HG03439 (cell line): ENCODE data around the gene PPIL4.
"Not testable (repeated sequence)": the region's sequence is repeated elsewhere in the genome, so short reads cannot be mapped to it uniquely, and the experiment has no call there.

Experiments
- ATAC-seq: cut with Tn5 transposase; IDR thresholded peaks from one replicate; pipeline ENCODE4 v1.9.1; 2021; ENCODE audit warnings: mild to moderate bottlenecking, moderate library complexity; ENCODE audit not compliant: unreplicated experiment

The PPIL4 gene

DNA sequence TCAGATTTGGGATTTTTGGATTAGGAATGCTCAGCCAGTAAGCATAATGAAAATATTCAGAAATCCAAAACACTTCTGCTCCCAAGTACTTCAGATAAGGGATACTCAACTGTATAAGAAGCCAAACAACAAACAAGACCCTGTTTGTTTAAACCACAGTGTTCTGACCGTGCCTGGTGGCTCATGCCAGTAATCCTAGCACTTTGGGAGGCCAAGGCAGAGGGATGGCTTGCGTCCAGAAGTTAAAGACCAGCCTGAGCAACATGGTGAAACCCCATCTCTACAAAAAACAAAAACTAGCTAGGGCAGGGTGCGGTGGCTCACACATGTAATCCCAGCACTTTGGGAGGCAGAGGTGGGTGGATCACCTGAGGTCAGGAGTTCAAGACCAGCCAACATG is 85.6 kb downstream of the PPIL4 start:
- not testable (repeated sequence) for ATAC-seq

DNA sequence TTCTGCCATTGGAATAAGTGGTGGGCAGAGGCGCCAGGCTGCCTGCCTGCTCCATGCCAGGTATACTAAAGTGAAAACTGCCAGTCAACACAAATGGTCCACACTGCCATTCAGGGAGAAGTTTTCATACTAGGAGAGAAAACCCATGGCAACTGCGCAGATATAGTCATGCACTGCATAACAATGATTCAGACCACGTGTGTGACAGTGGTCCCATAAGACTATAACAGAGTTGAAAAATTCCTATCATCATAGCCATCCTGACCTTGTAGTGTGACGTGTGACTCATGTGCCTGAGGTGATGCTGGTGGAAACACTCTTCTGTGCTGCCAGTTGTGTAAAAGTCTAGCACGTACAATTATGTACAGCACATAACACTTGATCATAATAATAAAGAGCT is 86.1 kb downstream of the PPIL4 start:
- no peak for ATAC-seq

DNA sequence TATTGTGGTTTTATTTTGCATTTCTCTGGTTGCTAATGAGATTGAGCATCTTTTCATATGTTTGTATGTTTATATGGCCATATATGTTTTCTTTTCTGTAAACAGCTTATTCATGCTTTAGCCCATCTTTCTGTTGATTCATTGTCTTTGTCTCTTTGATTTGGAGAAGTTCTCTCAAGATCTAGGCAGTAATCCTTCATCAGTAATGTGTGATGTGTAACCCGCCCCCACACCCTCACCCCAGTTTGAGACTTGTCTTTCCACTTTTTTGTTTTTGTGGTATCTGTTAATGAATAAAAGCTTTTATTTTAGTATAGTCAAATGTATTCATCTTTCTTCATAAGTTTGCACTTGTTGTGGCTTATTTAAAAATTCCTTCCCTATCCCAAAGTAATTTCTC is 87.0 kb downstream of the PPIL4 start:
- no peak for ATAC-seq

DNA sequence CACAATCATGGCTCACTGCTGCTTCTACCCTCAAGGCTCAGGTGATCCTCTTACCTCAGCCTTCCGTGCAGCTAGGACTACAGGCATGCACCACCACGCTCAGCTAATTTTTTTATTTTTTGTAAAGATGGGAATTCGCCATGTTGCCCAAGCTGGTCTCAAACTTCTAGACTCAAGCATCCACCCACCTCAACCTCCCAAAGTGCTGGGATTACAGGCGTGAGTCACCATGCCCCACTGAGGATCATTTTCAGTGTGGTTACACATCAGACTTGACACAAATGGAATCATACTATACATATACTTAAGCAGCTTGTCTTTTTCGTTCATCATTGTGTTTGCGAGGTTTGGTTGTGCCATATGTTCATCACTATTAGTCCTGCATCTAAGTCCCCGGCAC is 87.6 kb downstream of the PPIL4 start:
- no peak for ATAC-seq

DNA sequence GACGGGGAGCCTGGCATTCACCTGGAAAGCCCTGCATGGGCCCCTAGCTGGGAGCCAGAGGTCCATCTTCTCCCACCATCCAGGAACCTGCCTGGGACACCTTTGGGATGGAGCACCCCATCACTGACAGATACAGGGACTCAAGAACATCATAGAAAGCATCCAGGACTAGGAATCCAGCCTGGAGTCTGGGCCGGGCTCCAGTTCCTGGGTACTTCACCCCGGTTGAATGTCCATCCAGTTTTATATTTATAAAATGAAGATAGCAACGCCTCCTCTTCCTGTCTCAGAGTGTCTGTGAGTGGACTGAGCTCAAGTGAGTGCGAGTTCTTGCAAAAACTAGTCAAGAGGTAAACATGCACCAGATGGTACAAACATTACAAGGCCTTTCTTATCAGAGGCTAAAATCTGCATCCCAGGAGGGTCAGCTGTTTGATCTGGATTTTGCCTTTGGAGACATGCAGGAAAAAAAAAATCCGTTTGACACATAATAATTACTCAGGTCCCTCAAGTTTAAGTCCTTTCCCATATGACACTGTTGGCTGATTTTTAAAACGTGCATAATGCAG is 88.4 kb downstream of the PPIL4 start:
- no peak for ATAC-seq

DNA sequence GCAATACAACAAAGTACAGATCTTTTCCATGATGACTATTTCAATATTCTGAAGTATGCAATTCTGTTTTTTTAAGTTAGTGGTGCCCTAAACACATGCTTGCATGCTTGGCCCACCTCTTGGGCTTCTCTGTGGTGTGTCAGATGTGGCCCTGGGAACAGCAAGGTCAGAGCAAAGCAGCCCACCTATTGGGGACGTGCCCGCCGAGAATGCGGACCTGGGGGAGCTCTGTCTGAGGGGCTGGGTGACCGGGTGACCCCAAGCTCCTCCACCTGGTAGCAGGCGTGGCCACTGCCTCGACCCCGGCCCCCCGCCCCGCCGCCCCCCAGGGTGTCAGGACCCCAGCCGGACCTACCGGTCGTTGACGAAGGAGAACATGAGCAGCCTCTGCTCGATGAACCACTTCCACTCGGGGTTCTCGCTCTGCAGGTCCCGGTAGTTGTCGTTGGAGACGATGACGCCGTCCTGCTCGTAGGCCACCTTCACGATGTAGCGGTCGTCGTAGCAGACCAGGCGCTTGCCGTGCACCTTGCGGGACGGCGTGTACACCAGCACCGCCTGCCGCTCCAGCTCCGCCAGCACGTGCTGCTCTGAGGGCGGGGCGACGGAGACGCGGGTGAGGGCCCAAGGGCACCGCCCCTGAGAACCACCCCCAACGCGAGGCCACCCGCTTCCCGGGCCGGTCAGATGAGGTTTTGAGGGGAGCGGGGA is 89.4 kb downstream of the PPIL4 start:
- no peak for ATAC-seq

DNA sequence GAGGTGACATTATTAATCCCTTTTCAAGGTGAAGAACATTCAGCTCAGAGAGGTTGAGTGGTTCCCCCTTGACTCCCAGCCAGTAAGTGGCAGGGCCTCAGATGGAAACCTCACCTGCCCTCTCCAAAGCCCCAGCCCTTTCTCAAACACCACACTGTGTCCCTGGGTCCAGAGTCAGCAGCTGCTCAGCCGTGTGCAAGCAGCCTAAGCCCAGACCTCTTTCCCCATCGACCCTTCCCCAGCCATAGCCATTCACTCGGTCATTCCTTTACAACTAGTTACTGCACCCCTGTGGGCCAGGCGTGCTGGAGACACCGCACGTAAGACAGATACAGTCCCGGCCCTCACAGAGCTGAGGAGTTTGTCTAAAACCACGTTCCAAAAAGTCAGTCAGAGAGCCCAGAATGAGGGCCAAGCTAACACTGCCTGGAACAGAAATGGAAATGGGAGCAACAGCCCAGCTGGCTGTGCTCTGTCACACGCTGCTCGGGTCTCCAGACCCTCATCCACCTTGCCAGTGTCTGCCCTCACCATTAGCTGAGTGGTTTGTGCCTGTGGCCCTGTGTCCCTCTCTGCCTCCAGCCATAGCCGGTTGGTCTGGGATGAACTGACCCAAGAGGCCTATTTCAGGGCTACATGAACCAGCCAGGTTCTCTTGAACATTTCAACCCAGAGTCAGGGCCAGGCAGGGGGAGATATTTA is 90.7 kb downstream of the PPIL4 start:
- no peak for ATAC-seq
